Inflammatory macrophage (primary cell): ENCODE measurements around the gene TTLL11.
"Not testable (repeated sequence)": the region's sequence is repeated elsewhere in the genome, so short reads cannot be mapped to it uniquely, and the experiment has no call there.

Source experiments
- DNase-seq, 2 donors: peaks; one replicate each; pipeline ENCODE4 v3.0.0-alpha.2; 2020 to 2022

Gene TTLL11

GRCh38 chr9:121807823-121808278 lies 285.3 kb downstream of the TTLL11 start:
- DNase-seq = no peak

- no peak for DNase-seq
Measured at GRCh38 chr9:121807069-121807822, 285.9 kb downstream of the TTLL11 start.

- DNase-seq = no peak
Measured at GRCh38 chr9:121802753-121803152, 290.4 kb downstream of the TTLL11 start.

GRCh38 chr9:121801579-121801978 lies 291.5 kb downstream of the TTLL11 start:
- DNase-seq = no peak

- DNase-seq = no peak
Measured at GRCh38 chr9:121800376-121800775, 292.7 kb downstream of the TTLL11 start.

GRCh38 chr9:121798941-121799340 lies 294.2 kb downstream of the TTLL11 start:
- no peak for DNase-seq

- no peak for DNase-seq
Measured at GRCh38 chr9:121797081-121797480, 296.0 kb downstream of the TTLL11 start.

- DNase-seq = not testable (repeated sequence)
Measured at GRCh38 chr9:121794334-121794733, 298.8 kb downstream of the TTLL11 start.

GRCh38 chr9:121792476-121792875 lies 300.6 kb downstream of the TTLL11 start:
- not testable (repeated sequence) for DNase-seq

GRCh38 chr9:121790841-121791240 lies 302.3 kb downstream of the TTLL11 start:
- DNase-seq = no peak

- no peak for DNase-seq
Measured at GRCh38 chr9:121788686-121789366, 304.3 kb downstream of the TTLL11 start.

GRCh38 chr9:121786998-121787422 lies 306.1 kb downstream of the TTLL11 start:
- DNase-seq = no peak

- no peak for DNase-seq
Measured at GRCh38 chr9:121786543-121786948, 306.6 kb downstream of the TTLL11 start.

- DNase-seq = no peak
Measured at GRCh38 chr9:121785673-121786542, 307.2 kb downstream of the TTLL11 start.

GRCh38 chr9:121784731-121785411 lies 308.2 kb downstream of the TTLL11 start:
- no peak for DNase-seq

- DNase-seq = no peak
Measured at GRCh38 chr9:121783521-121784507, 309.3 kb downstream of the TTLL11 start.

GRCh38 chr9:121783111-121783510 lies 310.0 kb downstream of the TTLL11 start:
- DNase-seq = no peak

GRCh38 chr9:121782514-121783110 lies 310.5 kb downstream of the TTLL11 start:
- no peak for DNase-seq

GRCh38 chr9:121781701-121782464 lies 311.2 kb downstream of the TTLL11 start:
- DNase-seq = no peak

GRCh38 chr9:121781145-121781548 lies 312.0 kb downstream of the TTLL11 start:
- no peak for DNase-seq
